Measurements from ENCODE around the gene LGALS9.
"Not testable (repeated sequence)": the region's sequence is repeated elsewhere in the genome, so short reads cannot be mapped to it uniquely, and the experiment has no call there.

The LGALS9 gene

GRCh38 chr17:27628376-27628775, 2.6 kb upstream of the LGALS9 start:
- no peak for DNase-seq (ENCODE audit: low read depth in 1 of 2, low spot score in 1 of 2)

DNA sequence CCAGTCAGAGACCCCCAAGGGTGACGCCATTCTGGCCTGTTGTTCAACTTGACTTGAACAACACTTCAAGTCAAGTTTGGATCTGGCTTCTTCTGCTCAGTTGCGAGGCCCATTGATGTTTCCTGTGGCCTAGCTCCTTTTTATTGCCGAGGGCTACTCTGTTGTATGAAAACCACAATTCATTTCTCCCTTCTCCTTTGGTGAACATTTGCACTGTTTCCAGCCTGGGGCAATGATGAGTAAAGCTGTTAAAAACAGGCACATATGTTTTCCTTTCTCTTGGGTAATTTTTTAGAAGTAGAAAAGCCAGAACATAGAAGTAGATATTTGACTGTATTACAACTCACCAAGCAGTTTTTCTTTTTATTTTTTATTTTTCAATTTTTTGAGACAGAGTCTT, 1.7 kb upstream of the LGALS9 start:
- not testable (repeated sequence) for DNase-seq (ENCODE audit: low read depth in 1 of 2, low spot score in 1 of 2)

- DNase-seq (ENCODE audit: low read depth in 1 of 2, low spot score in 1 of 2), result no peak
Observed at GRCh38 chr17:27631411-27631760, 398 bp downstream of the LGALS9 start.

- DNase-seq (ENCODE audit: low read depth in 1 of 2, low spot score in 1 of 2), result no peak
Observed at GRCh38 chr17:27631897-27632725, 1.1 kb downstream of the LGALS9 start.

DNA sequence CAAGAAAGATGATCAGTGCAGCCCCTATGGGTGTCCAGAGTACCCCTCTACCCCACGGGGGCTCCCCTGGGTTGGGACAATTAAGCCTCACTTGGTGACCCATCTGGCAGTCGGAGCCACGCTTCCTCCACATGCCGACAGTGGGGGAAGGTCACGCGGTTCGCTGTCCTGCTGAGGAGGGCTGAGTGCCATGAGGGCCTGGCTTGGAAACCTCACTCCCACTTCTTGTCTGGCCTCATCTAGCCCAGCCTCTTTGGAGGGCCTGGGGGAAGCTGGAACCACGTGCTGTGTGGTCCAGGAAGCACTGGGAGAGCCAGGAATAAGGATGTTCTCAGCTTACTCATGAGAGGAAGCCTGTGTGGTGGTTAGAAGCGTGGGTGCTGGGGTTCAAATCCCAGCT, 1.8 kb downstream of the LGALS9 start:
- not testable (repeated sequence) for DNase-seq (ENCODE audit: low read depth in 1 of 2, low spot score in 1 of 2)

GRCh38 chr17:27633312-27634025, 2.5 kb downstream of the LGALS9 start:
- DNase-seq (ENCODE audit: low read depth in 1 of 2, low spot score in 1 of 2), result no peak

DNA sequence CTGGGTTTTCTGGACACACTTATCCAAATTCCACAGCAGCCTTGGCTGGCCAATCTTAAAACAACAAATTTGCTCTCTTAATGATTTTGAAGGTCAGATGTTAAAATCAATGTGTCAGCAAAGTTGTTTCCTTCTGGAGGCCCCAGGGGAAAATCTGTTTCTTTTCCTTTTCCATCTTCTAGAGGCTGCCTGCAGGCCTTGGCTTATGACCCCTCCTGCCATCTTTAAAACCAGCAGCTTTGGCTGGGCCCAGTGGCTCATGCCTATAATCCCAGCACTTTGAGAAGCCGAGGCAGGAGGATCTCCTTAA, 3.0 kb downstream of the LGALS9 start:
- no peak for DNase-seq (ENCODE audit: low read depth in 1 of 2, low spot score in 1 of 2)

DNA sequence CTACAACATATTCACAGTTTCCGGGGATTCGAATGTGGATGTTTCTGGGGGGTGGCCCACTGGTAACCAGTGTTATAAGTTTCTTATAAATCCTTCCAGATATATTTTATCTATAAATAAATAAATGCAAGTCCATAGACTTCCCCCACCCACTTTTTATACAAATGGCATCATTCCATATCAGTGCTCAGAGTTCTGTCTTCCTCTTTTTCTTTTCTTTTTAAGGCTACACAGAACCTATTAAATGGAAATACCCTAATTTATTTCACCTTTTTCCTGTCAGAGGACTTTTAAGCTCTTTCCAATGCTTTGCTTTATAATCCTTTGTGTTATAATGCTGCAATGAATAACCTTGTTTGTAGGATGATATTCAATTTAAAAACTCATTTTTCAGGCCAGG, 3.8 kb downstream of the LGALS9 start:
- DNase-seq (ENCODE audit: low read depth in 1 of 2, low spot score in 1 of 2), result no peak

GRCh38 chr17:27635275-27635823, 4.4 kb downstream of the LGALS9 start:
- no peak for DNase-seq (ENCODE audit: low read depth in 1 of 2, low spot score in 1 of 2)

DNA sequence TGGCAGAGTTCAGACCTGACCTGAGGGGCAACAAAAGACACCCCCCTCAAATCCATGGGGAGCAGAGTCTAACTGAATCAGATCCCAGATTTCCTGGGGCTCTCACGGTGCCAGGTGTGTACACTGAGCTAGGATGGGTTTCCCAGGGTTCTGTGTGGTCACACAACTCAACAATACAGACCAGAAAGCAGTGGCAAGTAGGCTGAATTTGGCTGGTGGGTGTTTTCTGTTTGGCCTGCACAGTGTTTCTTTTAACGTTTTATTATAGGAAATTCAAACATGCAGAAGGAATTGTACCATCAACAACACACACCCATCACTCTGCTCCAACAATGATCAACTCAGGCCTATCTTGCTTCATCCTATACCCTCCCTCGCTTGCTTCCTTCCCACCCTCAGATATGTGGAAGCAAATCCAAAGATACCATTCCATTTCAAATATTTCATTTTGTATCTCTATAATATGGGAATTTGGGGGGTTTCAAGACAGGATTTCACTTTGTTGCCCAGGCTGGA, 5.1 kb downstream of the LGALS9 start:
- not testable (repeated sequence) for DNase-seq (ENCODE audit: low read depth in 1 of 2, low spot score in 1 of 2)

DNA sequence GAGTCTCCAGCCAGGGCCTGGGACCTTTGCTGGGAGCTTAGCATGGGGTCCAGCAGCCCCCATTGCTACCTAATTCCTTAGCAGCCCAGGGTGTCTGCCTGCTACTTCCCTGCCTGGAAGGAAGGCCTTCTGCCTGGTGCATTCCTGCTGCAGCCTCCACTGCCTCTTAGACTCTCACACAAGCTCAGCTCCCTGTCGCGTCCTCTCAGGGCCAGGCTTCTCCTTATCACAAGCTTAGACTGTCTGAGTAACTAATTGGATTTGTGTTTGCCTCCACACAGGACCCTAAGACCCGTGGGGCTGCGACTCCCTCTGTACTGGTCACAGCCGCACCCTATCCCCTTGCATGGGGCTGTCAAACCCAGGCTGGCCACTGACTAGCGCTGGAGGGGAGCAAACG, 6.8 kb downstream of the LGALS9 start:
- DNase-seq (ENCODE audit: low read depth in 1 of 2, low spot score in 1 of 2), result not testable (repeated sequence)

GRCh38 chr17:27638415-27638914, 7.5 kb downstream of the LGALS9 start:
- DNase-seq (ENCODE audit: low read depth in 1 of 2, low spot score in 1 of 2), result not testable (repeated sequence)

DNA sequence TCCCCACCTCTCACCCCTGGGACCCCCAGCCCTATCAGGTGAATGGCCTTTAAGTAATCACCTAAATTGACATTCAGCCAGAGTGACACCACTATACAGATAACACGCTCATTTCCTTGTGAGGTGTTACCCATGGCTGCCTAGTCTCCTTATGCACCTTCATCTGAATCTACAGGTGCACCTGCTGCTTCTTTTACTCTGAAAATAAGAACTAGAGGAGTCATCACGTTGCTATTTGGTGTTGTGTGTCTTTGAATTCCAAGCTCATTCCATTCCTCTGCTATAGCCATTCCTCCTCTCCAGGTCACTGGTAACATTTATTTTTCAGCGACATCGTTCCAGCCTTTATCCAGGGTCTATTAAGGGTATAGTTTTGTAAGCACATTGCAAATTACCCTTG, 9.8 kb downstream of the LGALS9 start:
- DNase-seq (ENCODE audit: low read depth in 1 of 2, low spot score in 1 of 2), result no peak

- DNase-seq (ENCODE audit: low read depth in 1 of 2, low spot score in 1 of 2), result no peak
Observed at GRCh38 chr17:27644586-27644985, 13.6 kb downstream of the LGALS9 start.

GRCh38 chr17:27645621-27646020, 14.6 kb downstream of the LGALS9 start:
- not testable (repeated sequence) for DNase-seq (ENCODE audit: low read depth in 1 of 2, low spot score in 1 of 2)

DNA sequence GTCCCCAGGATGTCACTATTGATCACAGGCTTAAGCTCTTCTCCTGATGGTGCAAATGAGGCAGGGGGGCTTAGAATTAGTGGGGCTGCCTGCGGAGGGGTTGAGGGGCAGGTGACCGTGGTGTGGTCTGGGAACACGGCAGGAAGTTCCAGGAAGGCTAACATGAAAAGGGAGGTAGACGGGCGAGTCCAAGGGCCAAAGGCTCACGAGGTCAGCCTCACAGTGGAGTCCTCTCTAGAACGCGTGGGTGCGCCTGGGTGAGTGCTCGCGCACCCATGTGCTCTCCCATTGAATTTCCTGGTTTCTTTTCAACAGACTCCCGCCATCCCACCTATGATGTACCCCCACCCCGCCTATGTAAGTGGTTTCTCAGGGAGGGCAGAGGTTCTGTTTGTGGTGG, 15.2 kb downstream of the LGALS9 start:
- no peak for DNase-seq (ENCODE audit: low read depth in 1 of 2, low spot score in 1 of 2)

- no peak for DNase-seq (ENCODE audit: low read depth in 1 of 2, low spot score in 1 of 2)
Observed at GRCh38 chr17:27647765-27648164, 16.8 kb downstream of the LGALS9 start.

DNA sequence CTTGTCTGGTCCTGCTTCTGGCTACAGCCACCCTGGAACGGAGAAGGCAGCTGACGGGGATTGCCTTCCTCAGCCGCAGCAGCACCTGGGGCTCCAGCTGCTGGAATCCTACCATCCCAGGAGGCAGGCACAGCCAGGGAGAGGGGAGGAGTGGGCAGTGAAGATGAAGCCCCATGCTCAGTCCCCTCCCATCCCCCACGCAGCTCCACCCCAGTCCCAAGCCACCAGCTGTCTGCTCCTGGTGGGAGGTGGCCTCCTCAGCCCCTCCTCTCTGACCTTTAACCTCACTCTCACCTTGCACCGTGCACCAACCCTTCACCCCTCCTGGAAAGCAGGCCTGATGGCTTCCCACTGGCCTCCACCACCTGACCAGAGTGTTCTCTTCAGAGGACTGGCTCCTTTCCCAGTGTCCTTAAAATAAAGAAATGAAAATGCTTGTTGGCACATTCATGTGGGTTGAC, 18.2 kb downstream of the LGALS9 start:
- not testable (repeated sequence) for DNase-seq (ENCODE audit: low read depth in 1 of 2, low spot score in 1 of 2)

DNA sequence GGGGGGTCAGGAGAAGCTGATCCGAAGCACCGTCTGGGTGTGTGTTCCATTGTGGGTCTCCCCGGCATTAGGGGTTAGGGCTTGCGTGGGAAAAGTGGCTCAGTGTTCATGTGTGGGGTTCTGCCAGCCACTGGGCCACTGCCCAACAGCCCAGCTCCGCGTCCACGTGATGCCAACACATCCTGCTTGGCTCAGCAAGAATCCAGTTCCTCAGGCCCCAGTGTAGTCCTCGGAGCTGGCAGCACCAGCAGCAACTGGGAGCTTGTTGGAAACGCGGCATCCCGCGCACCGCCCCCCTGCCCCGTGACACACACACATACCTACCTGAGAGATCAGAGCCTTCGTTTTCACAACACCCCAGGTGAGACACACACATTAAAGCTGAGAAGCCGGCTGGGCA, 18.9 kb downstream of the LGALS9 start:
- DNase-seq (ENCODE audit: low read depth in 1 of 2, low spot score in 1 of 2), result no peak

DNA sequence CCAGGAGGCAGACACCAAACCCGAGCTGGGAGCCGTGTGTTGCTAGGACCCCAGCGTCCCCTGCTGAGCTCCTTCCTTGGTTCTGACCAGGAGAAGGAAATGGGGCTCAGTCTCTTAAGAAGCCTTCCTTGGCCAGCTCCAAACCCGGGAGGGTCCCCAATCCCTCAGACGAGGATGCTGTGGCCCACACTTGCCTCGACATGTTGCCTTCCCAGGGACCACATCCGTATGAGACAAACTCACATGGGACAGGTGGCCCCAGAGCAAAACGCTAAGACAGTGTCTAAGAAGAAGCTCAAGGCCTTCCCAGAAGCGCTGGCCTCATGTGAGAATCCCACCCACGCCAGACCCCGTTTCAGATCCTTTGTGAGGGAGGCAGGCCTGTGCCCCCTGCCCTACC, 19.8 kb downstream of the LGALS9 start:
- DNase-seq (ENCODE audit: low read depth in 1 of 2, low spot score in 1 of 2), result no peak

- peak; percentile 53 to 63 for DNase-seq (ENCODE audit: low read depth in 1 of 2, low spot score in 1 of 2)
Observed at GRCh38 chr17:27651411-27652345, 20.7 kb downstream of the LGALS9 start.

All from activated CD4-positive, alpha-beta T cell treated with anti-CD3 and anti-CD28 coated beads, Interleukin-2, amount 50 U/mL, for 24 hours (primary cell).